PC-9 (cell line): Measurements from ENCODE around the gene IDI1.

Experiments
- EZH2 ChIP-seq: fragments of 200-600 bp; sonication (generic); IDR thresholded peaks from 2 replicates; pipeline ENCODE4 v1.8.0; 2017; ENCODE audit warnings: antibody characterized with exemption, low read depth
- TF ChIP-seq, protein P1 (sequence below): fragments of 200-600 bp; sonication (generic); conservative IDR thresholded peaks from 2 replicates; pipeline ENCODE4 v1.6.1; 2017; ENCODE audit warnings: mixed run types, antibody characterized with exemption, mild to moderate bottlenecking, moderate library complexity

DNA sequence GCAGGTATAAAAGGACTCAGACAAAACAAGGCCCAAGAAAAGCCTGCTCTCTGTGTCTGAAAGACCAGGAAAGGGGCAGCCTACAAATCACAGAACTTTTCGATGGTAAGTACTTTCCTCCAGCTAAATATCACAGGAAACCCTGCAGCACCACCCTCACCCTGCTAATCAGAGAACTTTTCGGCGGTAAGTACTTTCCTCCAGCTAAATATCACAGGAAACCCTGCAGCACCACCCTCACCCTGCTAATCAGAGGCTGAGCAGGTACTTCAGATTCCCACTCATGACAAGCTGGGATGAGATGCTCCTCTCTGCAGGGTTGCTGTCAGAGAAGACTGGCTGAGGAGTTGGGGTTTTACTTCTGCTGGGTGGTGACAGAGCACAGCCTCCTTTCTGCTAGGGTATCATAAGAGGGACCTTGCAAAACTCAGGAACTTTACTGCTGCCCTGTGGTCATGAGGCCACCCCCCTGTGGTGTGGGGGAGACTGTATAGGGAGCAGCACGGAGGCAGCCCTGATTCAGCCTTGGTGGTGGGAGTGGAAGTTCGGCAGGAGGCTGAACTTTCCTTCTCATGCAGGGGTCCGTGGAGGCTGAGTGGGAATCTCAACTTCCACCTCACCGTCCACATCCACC, 14.4 kb upstream of the IDI1 start:
- TF ChIP-seq, protein P1, sequence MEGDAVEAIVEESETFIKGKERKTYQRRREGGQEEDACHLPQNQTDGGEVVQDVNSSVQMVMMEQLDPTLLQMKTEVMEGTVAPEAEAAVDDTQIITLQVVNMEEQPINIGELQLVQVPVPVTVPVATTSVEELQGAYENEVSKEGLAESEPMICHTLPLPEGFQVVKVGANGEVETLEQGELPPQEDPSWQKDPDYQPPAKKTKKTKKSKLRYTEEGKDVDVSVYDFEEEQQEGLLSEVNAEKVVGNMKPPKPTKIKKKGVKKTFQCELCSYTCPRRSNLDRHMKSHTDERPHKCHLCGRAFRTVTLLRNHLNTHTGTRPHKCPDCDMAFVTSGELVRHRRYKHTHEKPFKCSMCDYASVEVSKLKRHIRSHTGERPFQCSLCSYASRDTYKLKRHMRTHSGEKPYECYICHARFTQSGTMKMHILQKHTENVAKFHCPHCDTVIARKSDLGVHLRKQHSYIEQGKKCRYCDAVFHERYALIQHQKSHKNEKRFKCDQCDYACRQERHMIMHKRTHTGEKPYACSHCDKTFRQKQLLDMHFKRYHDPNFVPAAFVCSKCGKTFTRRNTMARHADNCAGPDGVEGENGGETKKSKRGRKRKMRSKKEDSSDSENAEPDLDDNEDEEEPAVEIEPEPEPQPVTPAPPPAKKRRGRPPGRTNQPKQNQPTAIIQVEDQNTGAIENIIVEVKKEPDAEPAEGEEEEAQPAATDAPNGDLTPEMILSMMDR, result no peak
- no peak for TF ChIP-seq EZH2
